Testis (tissue), 3 donors: ENCODE results near the gene POLQ. TPM values are rescaled to one million over a fixed set of nuclear protein-coding genes. Genes with fewer than 3 reads are reported as not detected.

ENCODE experiments used
- DNase-seq: peaks from one replicate; pipeline ENCODE4 v3.0.0-alpha.2; 2019
- H3K27ac ChIP-seq, 2 donors: fragments of 200-600 bp; sonication (generic); one replicate each; pipeline ENCODE4 v1.5.1; 2019
- H3K27me3 ChIP-seq: fragments of 200-600 bp; sonication (generic); one replicate; pipeline ENCODE4 v1.5.1; 2019
- H3K36me3 ChIP-seq: fragments of 200-600 bp; sonication (generic); one replicate; pipeline ENCODE4 v1.5.1; 2017; ENCODE audit warnings: low read depth; ENCODE audit errors: missing control alignments
- H3K4me1 ChIP-seq: fragments of 200-600 bp; sonication (generic); one replicate; pipeline ENCODE4 v1.5.1; 2019
- H3K4me3 ChIP-seq, 2 donors: fragments of 200-600 bp; sonication (generic); one replicate each; pipeline ENCODE4 v1.5.1; 2017 to 2019
- H3K9me3 ChIP-seq: fragments of 200-600 bp; sonication (generic); one replicate; pipeline ENCODE4 v1.5.1; 2017
- CTCF ChIP-seq, 3 experiments: fragments of 450-650 bp in 2 of 3; fragments of 200-600 bp in 1 of 3; sonication (generic) in 1 of 3; IDR thresholded peaks; one replicate each; pipeline ENCODE4 v1.5.1; 2016 to 2019; ENCODE audit warnings: antibody characterized with exemption in 3 of 3, mild to moderate bottlenecking in 2 of 3, moderate library complexity in 1 of 3
- POLR2A ChIP-seq: fragments of 450-650 bp; IDR thresholded peaks from one replicate; pipeline ENCODE4 v1.6.1; 2017; ENCODE audit warnings: antibody characterized with exemption, mild to moderate bottlenecking, moderate library complexity
- WGBS, 2 donors: methylation state at CpG; one replicate each; pipeline ENCODE4 v1.1.5; 2018; 5-methylcytosine and 5-hydroxymethylcytosine counted together
- intact Hi-C: fragments of 100-400 bp; cut with DNase I; formaldehyde crosslinking; loops from one replicate; pipeline ENCODE4 v1.15.1; 2023; ENCODE audit warnings: low total_unique reads
- polyA plus RNA-seq: library from polyadenylated mRNA; stranded (reverse); fragments of 350-450 nt; fragmentation: Illumina TruSeq; extraction: RNeasy Lipid Tissue Mini Kit (QIAGEN cat#74804); gene quantifications from one replicate; pipeline ENCODE4 v1.2.3, GENCODE V29; 2014; ENCODE audit warnings: low read depth, low replicate concordance; ENCODE audit not compliant: insufficient read depth
- total RNA-seq, 2 donors: library from RNA; depleted of rRNA; stranded (reverse); fragments of >200 nt; gene quantifications; one replicate each; pipeline ENCODE4 v1.2.3, GENCODE V29; 2016

The POLQ gene
- total and polyA plus RNA-seq, 3 donors from 2014 or later, result 3.7 to 12.0 (median 7.7) TPM

DNA sequence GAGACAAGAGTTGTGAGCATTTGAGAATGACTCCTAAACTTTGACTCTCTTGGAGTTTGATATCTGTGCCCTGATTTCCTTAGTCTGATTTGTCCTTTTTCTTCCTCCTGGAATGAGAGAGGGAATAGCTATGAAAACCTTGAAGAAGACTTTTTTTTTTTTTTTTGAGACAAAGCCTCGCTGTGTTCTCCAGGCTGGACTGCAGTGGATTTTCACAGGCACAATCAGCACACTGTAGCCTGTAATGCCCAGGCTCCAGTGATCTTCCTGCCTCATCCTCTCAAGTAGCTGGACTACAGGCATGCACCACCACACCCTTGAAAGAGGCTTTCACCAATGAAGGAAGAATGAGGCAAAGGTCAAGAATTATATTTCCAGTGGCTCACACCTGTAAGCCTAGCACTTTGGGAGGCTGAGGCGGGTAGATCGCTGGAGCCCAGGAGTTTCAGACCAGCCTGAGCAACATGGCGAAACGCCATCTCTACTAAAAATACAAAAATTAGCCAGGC is 11.7 kb upstream of the POLQ start:
- peaks cover 23% of the 10 kb centered on the region for H3K4me1 ChIP-seq
- no peak overlapping the region for H3K4me3 ChIP-seq
- H3K36me3 ChIP-seq, result no peaks in the 10 kb centered on the region
- peak overlapping the region in 1 of 2 donors; percentile 30 for H3K27ac ChIP-seq
- H3K9me3 ChIP-seq, result no peaks in the 10 kb centered on the region
- 54 to 81% methylated on average over 5 of the region's 5 CpGs for WGBS, 2 donors
- no peaks in the 10 kb centered on the region for H3K27me3 ChIP-seq
- no peak for TF ChIP-seq POLR2A
- TF ChIP-seq CTCF (IDR thresholded peaks at IDR 0.05), result no peak
- no peak for DNase-seq
- intact Hi-C loops, result no loop called here

DNA sequence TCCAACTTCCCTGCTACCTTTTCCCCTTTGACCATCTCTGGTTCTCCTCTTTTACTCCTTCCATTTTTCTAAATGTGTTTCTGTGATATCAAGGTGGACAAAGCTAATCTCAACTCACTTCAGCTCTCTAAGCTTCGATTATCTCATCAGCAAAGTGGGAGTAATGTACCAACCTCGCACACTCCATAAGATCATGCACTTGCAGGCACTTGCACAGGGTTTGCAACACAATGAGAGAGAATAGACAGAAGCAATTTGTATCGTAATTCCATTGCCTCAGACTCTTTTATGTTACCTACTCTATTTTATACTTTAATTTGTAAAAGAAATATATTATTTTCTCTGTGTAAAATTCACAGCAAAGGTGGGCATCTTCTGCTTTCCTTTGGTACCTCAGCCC is 7.0 kb upstream of the POLQ start:
- WGBS, 2 donors, result 60 to 71% methylated on average over 3 of the region's 3 CpGs
- Histone ChIP-seq H3K4me1 (peaks cover 10% of the 10 kb centered on the region), H3K4me3 (no peak overlapping the region), H3K9me3 (no peaks in the 10 kb centered on the region), H3K36me3 (no peaks in the 10 kb centered on the region), H3K27me3 (no peaks in the 10 kb centered on the region), H3K27ac (peak overlapping the region in 1 of 2 donors; percentile 12)
- DNase-seq, result no peak
- no peak for TF ChIP-seq CTCF (IDR thresholded peaks at IDR 0.05)
- TF ChIP-seq POLR2A, result no peak
- intact Hi-C loops, result no loop called here

DNA sequence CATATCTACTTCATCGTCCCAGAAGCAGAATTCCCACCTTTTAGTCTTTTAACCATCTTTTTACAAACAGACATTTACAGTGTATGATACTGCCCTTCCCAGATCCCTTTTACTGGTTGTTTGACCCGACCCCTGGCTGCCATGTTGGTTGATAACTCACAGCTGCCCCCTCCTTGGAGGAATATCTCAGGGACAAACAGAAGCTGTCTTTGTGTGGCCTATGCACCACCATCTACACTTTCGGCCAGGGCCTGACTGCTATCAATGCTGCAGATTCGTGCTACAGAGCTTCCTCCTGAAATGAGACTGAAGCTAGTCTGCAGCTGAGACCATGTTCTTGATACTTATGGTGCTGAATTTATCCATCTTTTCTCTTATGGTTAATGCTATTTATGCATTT is 6.6 kb upstream of the POLQ start:
- Histone ChIP-seq H3K36me3 (no peaks in the 10 kb centered on the region), H3K4me1 (peaks cover 10% of the 10 kb centered on the region), H3K9me3 (no peaks in the 10 kb centered on the region), H3K4me3 (no peak overlapping the region), H3K27ac (peak overlapping the region; percentile 2 to 12), H3K27me3 (no peaks in the 10 kb centered on the region)
- WGBS, 2 donors, result 31 to 49% methylated on average over 4 of the region's 4 CpGs
- TF ChIP-seq POLR2A (no peak), CTCF (IDR thresholded peaks at IDR 0.05) (no peak)
- DNase-seq, result peak; percentile 50
- intact Hi-C loops, result no loop called here

DNA sequence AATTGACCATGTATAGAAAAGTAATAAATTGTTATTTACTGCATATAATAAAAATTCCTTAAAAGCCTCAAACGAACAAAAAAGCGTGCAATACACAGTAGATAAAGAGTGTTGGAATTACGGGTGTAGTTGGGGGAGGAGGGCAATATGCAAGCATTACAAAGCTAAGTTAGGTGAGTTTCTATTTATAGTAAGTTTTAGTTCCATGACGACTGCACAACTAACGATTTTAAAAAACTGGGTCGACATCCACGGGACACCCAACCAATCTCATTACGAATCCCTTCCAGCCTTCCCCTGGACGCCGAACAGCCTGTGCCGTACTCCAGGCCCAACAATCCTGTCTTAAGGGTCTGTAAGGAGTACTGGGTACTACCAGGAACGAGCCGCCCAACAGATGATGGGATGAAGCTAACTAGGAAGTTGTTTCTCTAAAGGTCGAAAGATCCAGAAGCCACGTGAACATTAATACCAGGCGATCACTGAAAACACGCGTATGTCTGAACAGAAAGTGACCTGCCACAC is 677 bp downstream of the POLQ start:
- Histone ChIP-seq H3K36me3 (no peaks in the 10 kb centered on the region), H3K4me1 (no peaks in the 10 kb centered on the region), H3K27ac (no peak overlapping the region), H3K9me3 (no peaks in the 10 kb centered on the region), H3K4me3 (peak overlapping the region; percentile 61 to 62), H3K27me3 (no peaks in the 10 kb centered on the region)
- 1 to 3% methylated on average over 16 to 18 of the region's 18 CpGs for WGBS, 2 donors
- no peak for TF ChIP-seq POLR2A
- TF ChIP-seq CTCF (IDR thresholded peaks at IDR 0.05), result no peak
- intact Hi-C loops, result no loop called here
- no peak for DNase-seq

GRCh38 chr3:121542924-121543323 is 2.9 kb downstream of the POLQ start:
- H3K27ac ChIP-seq, result no peak overlapping the region
- no peak for DNase-seq
- H3K9me3 ChIP-seq, result no peaks in the 10 kb centered on the region
- no peaks in the 10 kb centered on the region for H3K36me3 ChIP-seq
- H3K4me3 ChIP-seq, result no peak overlapping the region
- no peaks in the 10 kb centered on the region for H3K4me1 ChIP-seq
- intact Hi-C loops, result no loop called here
- H3K27me3 ChIP-seq, result no peaks in the 10 kb centered on the region
- no peak for TF ChIP-seq CTCF (IDR thresholded peaks at IDR 0.05)
- no peak for TF ChIP-seq POLR2A
